Activated naive CD4-positive, alpha-beta T cell treated with anti-CD3 and anti-CD28 coated beads for 36 hours (primary cell): ENCODE measurements around the gene HDAC3. TPM values are rescaled to one million over a fixed set of nuclear protein-coding genes. Genes with fewer than 3 reads are reported as not detected.

Source experiments
- CTCF ChIA-PET: fragments of 350-600 bp; sonication (Branson Sonifier 250); formaldehyde crosslinking; loops from one replicate; lab custom pipeline; 2021; ENCODE audit warnings: antibody characterized with exemption; lab: Charles Lee
- DNase-seq: peaks from one replicate; pipeline ENCODE4 v3.0.0-alpha.2; 2020
- H3K27ac Mint-ChIP-seq: one replicate; pipeline ENCODE4 v1.8.0; 2021; ENCODE audit warnings: mild to moderate bottlenecking, mixed read lengths
- H3K27me3 Mint-ChIP-seq: one replicate; pipeline ENCODE4 v1.8.0; 2021; ENCODE audit warnings: low read depth, mixed read lengths
- H3K36me3 Mint-ChIP-seq: one replicate; pipeline ENCODE4 v1.8.0; 2021; ENCODE audit warnings: low read depth, mixed read lengths
- H3K4me1 Mint-ChIP-seq: one replicate; pipeline ENCODE4 v1.8.0; 2021; ENCODE audit warnings: low read depth, mixed read lengths
- H3K4me3 Mint-ChIP-seq: one replicate; pipeline ENCODE4 v1.8.0; 2021; ENCODE audit warnings: mild to moderate bottlenecking, moderate library complexity, mixed read lengths
- H3K9me3 Mint-ChIP-seq: one replicate; pipeline ENCODE4 v1.8.0; 2021; ENCODE audit warnings: mixed read lengths
- intact Hi-C: fragments of 100-400 bp; cut with micrococcal nuclease; formaldehyde crosslinking; loops from one replicate; pipeline ENCODE4 v1.15.1; 2023
- total RNA-seq, 2 experiments: library from RNA; stranded (reverse); gene quantifications; one replicate each; pipeline ENCODE4 v1.2.3, GENCODE V29; 2021

The HDAC3 gene
- total RNA-seq, 2 experiments from 2014 or later, result 52.1 to 55.6 TPM

GRCh38 chr5:141597394-141597793 lies 39.3 kb downstream of the HDAC3 start:
- Mint-ChIP-seq H3K9me3 (no peaks in the 10 kb centered on the region), H3K4me1 (peaks cover 69% of the 10 kb centered on the region), H3K27me3 (no peaks in the 10 kb centered on the region), H3K4me3 (no peak overlapping the region), H3K27ac (peak overlapping the region; percentile 28), H3K36me3 (peaks cover 14% of the 10 kb centered on the region)
- intact Hi-C loops, result loop anchor here (1.0 kb wide), 1 partner anchor 8 kb away; no protein-coding TSS in a partner anchor
- CTCF ChIA-PET, result interaction anchor here (1.2 to 3.6 kb wide), 8 partner anchors 10 to 85 kb away, joined by 3 to 18 read pairs (median 6); partner anchors contain the start of genes DIAPH1, HDAC3 and RELL2
- DNase-seq, result no peak

- Mint-ChIP-seq H3K4me1 (peaks cover 70% of the 10 kb centered on the region), H3K27ac (peak overlapping the region; percentile 28), H3K9me3 (no peaks in the 10 kb centered on the region), H3K27me3 (no peaks in the 10 kb centered on the region), H3K4me3 (no peak overlapping the region), H3K36me3 (peaks cover 15% of the 10 kb centered on the region)
- CTCF ChIA-PET, result interaction anchor here (0.7 to 3.6 kb wide), 7 partner anchors 10 to 84 kb away, joined by 3 to 18 read pairs (median 5); partner anchors contain the start of genes DIAPH1, HDAC3 and RELL2
- DNase-seq, result no peak
- intact Hi-C loops, result loop anchor here (1.0 kb wide), 1 partner anchor 8 kb away; no protein-coding TSS in a partner anchor
Observed at GRCh38 chr5:141596867-141597266, 39.8 kb downstream of the HDAC3 start.

GRCh38 chr5:141590127-141590526 lies 46.5 kb downstream of the HDAC3 start:
- Mint-ChIP-seq H3K9me3 (no peaks in the 10 kb centered on the region), H3K27ac (no peak overlapping the region), H3K27me3 (no peaks in the 10 kb centered on the region), H3K4me1 (peaks cover 36% of the 10 kb centered on the region), H3K4me3 (no peak overlapping the region), H3K36me3 (peaks cover 15% of the 10 kb centered on the region)
- intact Hi-C loops, result no loop called here
- CTCF ChIA-PET, result interaction anchor here (1.0 to 4.7 kb wide), 3 partner anchors 29 to 52 kb away, joined by 4 to 63 read pairs (median 15); partner anchors contain the start of genes DIAPH1, HDAC3 and RELL2
- no peak for DNase-seq

- no peak for DNase-seq
- CTCF ChIA-PET, result interaction anchor here (0.7 to 2.1 kb wide), 2 partner anchors 19 to 33 kb away, joined by 3 to 8 read pairs; partner anchors contain the start of gene DIAPH1
- peaks cover 23% of the 10 kb centered on the region for H3K36me3 Mint-ChIP-seq
- H3K4me3 Mint-ChIP-seq, result no peak overlapping the region
- no peaks in the 10 kb centered on the region for H3K9me3 Mint-ChIP-seq
- H3K4me1 Mint-ChIP-seq, result peaks cover 22% of the 10 kb centered on the region
- intact Hi-C loops, result no loop called here
- H3K27ac Mint-ChIP-seq, result no peak overlapping the region
- H3K27me3 Mint-ChIP-seq, result no peaks in the 10 kb centered on the region
Observed at GRCh38 chr5:141586246-141586645, 50.4 kb downstream of the HDAC3 start.

GRCh38 chr5:141585594-141585993 lies 51.1 kb downstream of the HDAC3 start:
- intact Hi-C loops, result no loop called here
- no peaks in the 10 kb centered on the region for H3K9me3 Mint-ChIP-seq
- H3K27ac Mint-ChIP-seq, result no peak overlapping the region
- H3K4me3 Mint-ChIP-seq, result no peak overlapping the region
- no peaks in the 10 kb centered on the region for H3K27me3 Mint-ChIP-seq
- H3K36me3 Mint-ChIP-seq, result peaks cover 27% of the 10 kb centered on the region
- CTCF ChIA-PET, result no interaction called here
- peaks cover 15% of the 10 kb centered on the region for H3K4me1 Mint-ChIP-seq
- no peak for DNase-seq

- no peaks in the 10 kb centered on the region for H3K9me3 Mint-ChIP-seq
- H3K4me1 Mint-ChIP-seq, result no peaks in the 10 kb centered on the region
- intact Hi-C loops, result no loop called here
- no peak overlapping the region for H3K4me3 Mint-ChIP-seq
- CTCF ChIA-PET, result interaction anchor here (0.9 to 3.1 kb wide), 2 partner anchors 10 to 46 kb away, joined by 4 to 18 read pairs; no protein-coding TSS in a partner anchor
- DNase-seq, result no peak
- no peaks in the 10 kb centered on the region for H3K27me3 Mint-ChIP-seq
- no peak overlapping the region for H3K27ac Mint-ChIP-seq
- H3K36me3 Mint-ChIP-seq, result peaks cover 29% of the 10 kb centered on the region
Observed at GRCh38 chr5:141574122-141574510, 62.5 kb downstream of the HDAC3 start.

GRCh38 chr5:141573489-141574121 lies 63.0 kb downstream of the HDAC3 start:
- no peak for DNase-seq
- Mint-ChIP-seq H3K27me3 (no peaks in the 10 kb centered on the region), H3K36me3 (peaks cover 27% of the 10 kb centered on the region), H3K27ac (no peak overlapping the region), H3K9me3 (no peaks in the 10 kb centered on the region), H3K4me3 (no peak overlapping the region), H3K4me1 (no peaks in the 10 kb centered on the region)
- CTCF ChIA-PET, result interaction anchor here (0.5 to 3.1 kb wide), 2 partner anchors 9 to 32 kb away, joined by 3 to 18 read pairs; no protein-coding TSS in a partner anchor
- intact Hi-C loops, result no loop called here

Other genes starting within 250 kb of the HDAC3 start
- not detected for gene PCDHGB4, start 249.2 kb downstream of the HDAC3 start, total RNA-seq
- not detected for gene PCDHGA8, start 244.2 kb downstream of the HDAC3 start, total RNA-seq
- under 1 TPM in 1 of 2 experiments, not detected in 1; 0.12 TPM for gene PCDHGB5, start 238.9 kb downstream of the HDAC3 start, total RNA-seq
- under 1 TPM in 1 of 2 experiments, not detected in 1; 0.07 TPM for gene PCDHGA9, start 234.1 kb downstream of the HDAC3 start, total RNA-seq
- under 1 TPM in 1 of 2 experiments, not detected in 1; 0.05 TPM for gene PCDHGB6, start 228.8 kb downstream of the HDAC3 start, total RNA-seq
- gene PCDHGA10, start 223.9 kb downstream of the HDAC3 start, total RNA-seq, result under 1 TPM in 1 of 2 experiments, not detected in 1; 0.05 TPM
- gene PCDHGB7, start 219.2 kb downstream of the HDAC3 start, total RNA-seq, result not detected
- under 1 TPM; 0.10 to 0.17 TPM for gene PCDHGA11, start 215.8 kb downstream of the HDAC3 start, total RNA-seq
- gene PCDHGA12, start 206.3 kb downstream of the HDAC3 start, total RNA-seq, result not detected
- gene PCDHGC3, start 160.9 kb downstream of the HDAC3 start, total RNA-seq, result under 1 TPM; 0.12 to 0.17 TPM
- not detected for gene PCDHGC4, start 151.8 kb downstream of the HDAC3 start, total RNA-seq
- gene PCDHGC5, start 147.8 kb downstream of the HDAC3 start, total RNA-seq, result not detected
- gene DIAPH1, start 17.8 kb downstream of the HDAC3 start, total RNA-seq, result 100 to 1,000 TPM; 165 to 169 TPM
- gene RELL2, start 148 bp upstream of the HDAC3 start, total RNA-seq, result 10 to 100 TPM; 20.9 to 21.1 TPM
- gene FCHSD1, start 14.6 kb upstream of the HDAC3 start, total RNA-seq, result 10 to 100 TPM; 28.9 to 29.6 TPM
- 1 to 10 TPM; 1.2 to 2.2 TPM for gene ARAP3, start 45.4 kb upstream of the HDAC3 start, total RNA-seq
- gene PCDH1, start 241.6 kb upstream of the HDAC3 start, total RNA-seq, result not detected